HG02885 (cell line): ENCODE data around the gene MRPL43.
A peak's percentile ranks its signal among the peaks of the same experiment; 100 is the strongest.

Experiments
- ATAC-seq: cut with Tn5 transposase; IDR thresholded peaks from one replicate; pipeline ENCODE4 v1.9.1; 2021; ENCODE audit warnings: mild to moderate bottlenecking; ENCODE audit not compliant: unreplicated experiment, poor library complexity

MRPL43 gene

GRCh38 chr10:101005869-101006567, 18.7 kb upstream of the MRPL43 start:
- ATAC-seq, result no peak

DNA sequence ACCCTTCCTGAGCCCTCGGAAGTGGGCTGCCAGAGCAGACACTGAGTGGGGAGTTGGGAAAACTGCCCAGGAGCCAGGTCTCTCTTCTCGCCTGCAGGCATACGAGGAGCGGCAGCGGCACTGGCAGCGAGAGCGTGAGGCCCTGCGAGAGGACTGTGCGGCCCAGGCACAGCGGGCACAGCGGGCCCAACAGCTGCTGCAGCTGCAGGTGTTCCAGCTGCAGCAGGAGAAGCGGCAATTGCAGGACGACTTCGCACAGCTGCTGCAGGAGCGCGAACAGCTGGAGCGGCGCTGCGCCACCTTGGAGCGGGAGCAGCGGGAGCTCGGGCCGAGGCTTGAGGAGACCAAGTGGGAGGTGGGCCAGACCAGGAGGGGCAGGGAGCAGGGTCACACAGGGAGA, 18.1 kb upstream of the MRPL43 start:
- no peak for ATAC-seq

- no peak for ATAC-seq
Observed at GRCh38 chr10:101003639-101004206, 16.4 kb upstream of the MRPL43 start.

DNA sequence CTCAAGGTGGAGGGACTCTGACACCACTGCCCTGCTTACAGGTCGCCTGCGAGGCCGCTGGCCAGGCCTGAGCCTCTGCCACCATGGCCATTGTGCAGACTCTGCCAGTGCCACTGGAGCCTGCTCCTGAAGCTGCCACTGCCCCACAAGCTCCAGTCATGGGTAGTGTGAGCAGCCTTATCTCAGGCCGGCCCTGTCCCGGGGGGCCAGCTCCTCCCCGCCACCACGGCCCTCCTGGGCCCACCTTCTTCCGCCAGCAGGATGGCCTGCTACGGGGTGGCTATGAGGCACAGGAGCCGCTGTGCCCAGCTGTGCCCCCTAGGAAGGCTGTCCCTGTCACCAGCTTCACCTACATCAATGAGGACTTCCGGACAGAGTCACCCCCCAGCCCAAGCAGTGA, 15.2 kb upstream of the MRPL43 start:
- ATAC-seq, result no peak

GRCh38 chr10:101001659-101002035, 14.3 kb upstream of the MRPL43 start:
- no peak for ATAC-seq

DNA sequence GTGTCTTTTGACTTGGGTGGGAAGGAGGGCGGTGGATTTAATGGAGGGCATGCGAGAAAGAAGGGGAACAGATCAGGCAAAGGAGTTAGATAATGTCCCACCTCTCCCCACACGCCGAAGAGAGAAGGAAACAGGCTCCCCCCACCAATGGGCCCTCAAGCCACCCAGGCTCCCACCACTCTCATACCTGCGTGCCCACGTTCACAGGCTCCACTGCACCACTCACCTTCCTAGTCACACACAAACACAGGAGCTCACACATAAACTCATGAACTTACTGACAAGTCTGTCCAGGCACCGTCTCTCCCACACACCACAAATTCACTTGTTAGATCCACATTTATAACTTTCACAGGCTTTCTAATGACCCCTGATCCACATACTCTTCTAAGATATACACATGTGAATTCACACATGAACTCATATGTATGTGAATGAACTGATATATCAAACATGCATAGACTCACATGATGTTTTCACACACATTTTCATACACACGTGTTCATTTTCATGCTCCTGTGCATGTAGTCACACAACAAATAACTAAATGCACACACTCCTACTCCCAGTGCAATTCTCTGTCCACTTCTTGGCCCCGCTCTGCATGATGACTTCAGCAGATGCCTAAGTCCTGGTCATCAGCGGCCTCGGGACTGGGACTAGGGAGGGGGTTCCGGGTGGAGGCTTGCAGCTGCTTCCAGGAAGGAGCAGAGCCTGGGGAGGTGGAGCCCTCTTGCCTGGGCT, 13.8 kb upstream of the MRPL43 start:
- ATAC-seq, result no peak

- no peak for ATAC-seq
Observed at GRCh38 chr10:101000127-101000914, 13.0 kb upstream of the MRPL43 start.

DNA sequence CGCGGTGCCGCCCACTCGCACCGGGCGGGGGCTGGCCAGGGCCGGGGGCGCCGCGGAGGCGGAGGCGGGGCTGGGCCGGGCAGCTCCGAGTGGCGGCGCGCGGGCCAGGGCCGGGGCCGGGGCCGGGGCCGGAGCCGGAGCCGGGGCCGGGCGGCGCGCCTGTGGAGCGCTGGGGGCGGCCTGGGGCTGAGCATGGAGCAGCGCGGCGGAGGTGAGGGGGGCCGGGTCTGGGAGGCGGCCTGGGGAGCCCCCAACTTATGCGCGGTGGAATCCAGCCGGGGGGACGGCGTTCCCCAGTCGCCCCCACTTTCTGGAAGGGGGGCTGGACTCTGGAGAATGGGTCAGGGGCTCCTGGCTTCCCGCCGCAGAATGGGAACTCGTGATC, 12.4 kb upstream of the MRPL43 start, which contains the start of gene LZTS2:
Gene LZTS2, plus strand, starts transcription at position 67 of the 385 bp plus-strand sequence. CDS start 2,731 bp downstream, outside the sequence.
- no peak for ATAC-seq

DNA sequence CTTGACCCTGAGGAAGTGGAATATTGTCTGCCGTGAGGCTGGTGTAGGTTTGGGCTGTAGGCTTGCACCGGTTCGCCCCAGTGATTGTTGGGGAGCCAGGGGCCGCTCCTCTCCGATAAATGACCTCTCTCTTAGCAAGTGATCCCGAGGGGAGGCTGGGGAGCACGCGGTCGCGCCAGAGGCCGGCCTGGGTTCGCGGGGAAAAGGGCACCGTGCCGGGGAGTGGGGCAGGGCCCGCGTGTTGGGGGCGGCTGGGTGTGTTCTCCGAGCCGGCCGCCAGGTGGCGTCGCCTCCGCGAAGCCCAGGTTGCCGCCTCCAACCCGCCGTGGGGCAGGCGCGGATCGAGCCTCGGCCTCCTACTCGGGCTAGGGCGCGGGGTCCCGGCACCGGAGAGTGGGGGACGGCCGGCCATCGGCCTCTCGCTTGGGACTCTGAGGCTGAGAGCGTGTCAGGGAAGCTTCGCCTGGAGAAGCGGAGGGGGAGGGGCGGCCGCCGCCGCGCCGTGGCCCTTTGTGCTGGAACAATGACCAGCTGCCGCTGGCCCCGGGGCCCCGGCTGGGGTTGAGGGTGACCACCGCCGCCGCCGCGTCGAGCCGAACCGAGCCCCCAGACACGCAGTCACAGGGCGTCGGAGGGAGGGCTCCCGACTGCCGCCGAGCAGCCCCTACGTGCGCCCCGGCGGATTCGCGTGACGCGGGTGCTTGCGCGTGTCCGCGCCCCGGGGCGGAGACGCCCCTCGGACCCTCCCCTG, 11.9 kb upstream of the MRPL43 start:
- peak; percentile 59 for ATAC-seq

DNA sequence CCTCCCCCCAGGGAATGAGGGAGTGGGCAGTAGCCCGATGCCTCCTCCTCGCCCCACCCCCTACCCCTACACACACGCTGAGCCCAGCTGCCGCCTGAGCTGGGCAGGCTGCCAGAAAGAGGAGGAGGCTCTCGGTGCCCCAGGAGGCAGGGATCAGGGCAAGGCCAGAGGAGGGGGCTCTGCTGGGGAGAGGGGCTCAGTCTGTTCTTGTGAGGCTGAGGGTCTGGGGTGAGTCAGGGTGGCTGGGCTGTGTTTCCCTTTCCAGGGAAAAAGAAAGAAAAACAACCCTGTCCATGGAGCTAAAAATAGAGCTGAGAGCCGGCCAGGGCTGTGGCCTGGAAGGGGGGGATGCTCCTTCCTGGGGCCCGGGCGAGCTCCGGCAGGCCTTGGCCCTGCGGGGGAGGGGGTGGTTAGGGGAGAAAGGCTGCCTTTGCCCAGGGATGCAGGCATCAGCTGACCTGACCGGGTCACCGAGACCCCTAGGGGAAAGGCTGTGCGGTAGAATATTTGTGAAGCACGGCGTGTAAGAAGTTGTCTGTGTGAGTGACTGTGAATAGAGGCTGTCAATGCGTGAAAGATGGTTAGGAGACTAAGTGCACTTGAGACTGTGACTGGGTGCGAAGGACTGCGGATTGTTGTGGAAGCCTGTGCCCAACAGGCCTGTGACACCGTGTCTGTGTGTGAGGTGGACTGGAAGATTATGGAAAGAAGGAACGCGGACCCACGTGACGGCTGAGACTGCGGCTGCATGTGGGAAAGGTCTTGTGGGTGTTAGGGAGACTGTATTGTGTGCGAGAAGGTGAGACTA, 11.1 kb upstream of the MRPL43 start:
- peak; percentile 25 for ATAC-seq

DNA sequence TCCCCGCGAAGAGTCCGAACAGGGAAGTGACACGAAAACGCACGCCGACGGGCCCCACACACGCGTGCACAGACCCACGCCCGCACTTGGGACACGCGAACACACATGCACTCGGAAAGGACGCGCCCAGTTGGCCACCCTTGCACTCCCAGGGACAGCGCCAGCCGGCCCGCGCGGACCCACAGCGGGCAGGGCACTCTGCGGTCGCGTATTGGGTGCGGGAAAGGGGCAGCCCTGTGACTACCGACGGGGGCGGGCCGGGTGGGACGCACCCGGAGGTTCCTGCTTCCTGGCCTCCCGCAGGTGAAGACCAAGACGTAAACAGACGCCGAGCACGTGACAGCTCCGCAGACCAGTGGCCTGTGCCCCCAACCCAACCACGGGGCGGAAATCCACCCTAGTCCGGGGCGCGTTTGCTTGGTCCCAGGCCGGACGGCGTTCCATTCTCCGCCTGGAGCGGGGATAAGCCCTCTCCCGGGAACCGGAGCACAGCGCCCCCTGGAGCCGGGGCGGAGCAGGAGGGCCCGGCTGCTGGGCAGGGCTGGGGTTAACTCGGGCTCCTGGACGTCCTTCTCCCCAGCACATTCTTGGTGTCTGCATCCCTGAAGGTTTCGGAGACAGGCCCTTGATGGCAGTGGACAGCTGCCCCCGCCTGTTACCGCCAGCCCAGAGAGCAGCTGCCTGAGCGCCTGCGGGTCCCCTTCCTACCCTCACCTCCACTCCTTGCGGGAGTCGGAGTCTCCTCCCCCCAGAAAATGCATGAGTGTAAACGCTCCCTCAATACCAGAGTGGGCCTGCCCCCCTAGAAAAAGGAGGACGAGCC, 10.3 kb upstream of the MRPL43 start:
- ATAC-seq, result peak; percentile 35

DNA sequence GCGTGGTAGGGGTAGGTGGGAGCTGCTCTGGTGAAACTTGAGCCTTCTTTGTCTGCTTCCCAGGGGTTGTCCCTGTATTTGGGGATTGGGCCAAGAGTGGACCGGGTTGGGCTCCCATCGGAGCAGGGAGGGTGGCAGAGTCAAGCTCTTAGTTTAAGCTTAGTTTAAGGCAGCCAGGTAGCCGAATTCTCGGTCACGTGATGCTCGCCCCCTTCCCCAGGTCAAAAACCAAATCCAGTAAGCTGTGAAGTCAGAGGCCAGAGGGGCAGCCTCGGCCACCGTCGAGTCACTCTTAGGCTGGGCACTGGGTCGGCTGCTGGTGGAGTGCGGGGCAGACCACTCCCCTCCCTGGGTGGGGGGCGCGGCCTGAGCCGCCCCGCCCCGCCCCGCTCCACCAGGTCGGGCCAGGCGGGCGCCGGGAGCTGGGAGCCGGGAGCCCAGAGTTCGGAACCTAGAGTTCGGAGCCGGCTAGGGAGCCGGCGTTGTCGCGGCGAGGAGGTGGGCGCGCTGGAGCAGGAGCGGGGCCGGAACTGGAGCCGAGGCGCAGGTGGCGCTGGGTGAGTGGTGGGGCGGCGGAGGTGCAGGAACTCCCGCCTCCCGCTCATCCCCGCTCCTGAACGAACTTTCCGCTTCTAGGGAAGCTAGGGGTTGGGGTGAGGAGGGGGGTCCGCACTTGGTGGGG, 9.5 kb upstream of the MRPL43 start:
- no peak for ATAC-seq

DNA sequence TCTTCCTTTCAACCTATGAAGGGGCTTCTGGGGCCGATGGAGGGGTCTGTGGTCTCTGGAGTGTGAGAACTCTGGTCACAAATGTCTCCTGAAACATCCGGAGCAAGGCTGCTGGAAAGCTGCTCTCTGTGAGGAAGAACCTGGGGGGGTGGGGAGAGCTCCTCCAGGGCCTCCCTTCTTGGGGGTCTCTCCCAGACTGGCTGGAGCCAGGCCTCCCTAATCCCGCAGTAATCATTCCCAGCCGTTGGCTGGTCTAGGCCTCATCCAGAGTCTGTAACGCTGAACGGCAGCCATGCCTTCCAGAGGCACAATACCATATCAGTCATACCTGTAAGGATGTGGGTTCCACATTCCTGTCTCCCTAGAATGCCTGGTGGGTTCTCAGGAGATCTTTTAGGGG, 7.9 kb upstream of the MRPL43 start:
- ATAC-seq, result no peak

DNA sequence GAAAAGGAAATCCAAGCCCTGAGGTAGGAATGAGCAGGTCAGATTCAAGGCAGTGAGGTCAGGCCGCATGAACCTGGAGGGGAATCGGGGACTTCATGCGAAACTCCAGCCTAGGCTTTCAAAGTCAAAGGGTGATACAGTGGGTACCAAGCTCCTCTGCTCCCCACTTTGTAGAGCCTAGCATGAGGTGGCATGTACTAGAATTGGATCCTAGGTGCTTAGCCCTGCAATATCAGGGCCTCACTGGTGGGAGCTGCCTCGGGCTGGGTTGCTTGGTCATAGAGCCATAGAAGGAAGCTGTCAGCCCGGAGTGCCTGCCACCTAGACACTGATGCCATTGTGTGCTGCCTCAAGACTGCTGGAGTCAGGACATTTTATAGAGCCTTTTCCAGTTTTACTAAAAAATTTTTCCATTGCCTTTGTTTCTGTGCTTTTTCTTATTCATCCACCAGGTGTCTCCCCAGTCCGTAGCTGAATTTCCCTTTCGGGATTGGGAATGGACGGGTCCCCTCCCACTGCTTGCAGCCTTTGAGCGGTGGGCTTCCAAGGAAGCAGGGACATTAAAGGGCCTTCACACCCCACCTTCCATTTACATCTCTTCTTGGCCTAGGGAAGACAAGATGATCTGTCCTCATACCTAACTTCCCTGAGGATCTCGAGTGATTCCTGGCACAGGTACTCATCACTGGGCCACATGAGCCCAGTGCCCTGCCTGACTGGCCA, 6.8 kb upstream of the MRPL43 start:
- ATAC-seq, result no peak

DNA sequence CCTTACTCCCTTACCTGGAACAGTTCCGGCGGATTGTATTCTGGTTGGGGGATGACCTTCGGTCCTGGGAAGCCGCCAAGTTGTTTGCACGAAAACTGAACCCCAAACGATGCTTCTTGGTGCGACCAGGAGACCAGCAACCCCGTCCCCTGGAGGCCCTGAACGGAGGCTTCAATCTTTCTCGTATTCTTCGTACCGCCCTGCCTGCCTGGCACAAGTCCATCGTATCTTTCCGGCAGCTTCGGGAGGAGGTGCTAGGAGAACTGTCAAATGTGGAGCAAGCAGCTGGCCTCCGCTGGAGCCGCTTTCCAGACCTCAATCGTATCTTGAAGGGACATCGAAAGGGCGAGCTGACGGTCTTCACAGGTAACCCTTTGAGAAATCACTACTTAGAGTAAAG, 1.8 kb upstream of the MRPL43 start:
- ATAC-seq, result no peak

GRCh38 chr10:100988166-100988565, 869 bp upstream of the MRPL43 start:
- ATAC-seq, result no peak

DNA sequence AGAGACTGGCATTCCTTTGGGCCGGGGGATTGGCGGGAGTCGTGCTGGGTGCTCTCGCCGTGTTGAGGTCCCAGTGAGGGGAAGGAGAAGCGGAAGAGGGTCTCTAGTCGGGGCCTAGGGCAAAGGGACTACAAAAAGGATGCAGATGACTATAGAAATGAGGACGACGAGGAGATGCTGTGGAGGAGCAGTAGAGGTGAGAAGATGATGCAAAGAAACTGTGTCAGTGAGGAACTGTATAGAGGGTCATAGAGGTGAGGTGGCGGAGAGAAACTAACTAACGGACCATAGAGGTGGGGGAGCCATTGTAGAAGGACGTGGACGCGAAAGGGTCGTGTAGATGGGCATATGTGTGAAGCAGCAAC, 370 bp upstream of the MRPL43 start:
- ATAC-seq, result no peak

DNA sequence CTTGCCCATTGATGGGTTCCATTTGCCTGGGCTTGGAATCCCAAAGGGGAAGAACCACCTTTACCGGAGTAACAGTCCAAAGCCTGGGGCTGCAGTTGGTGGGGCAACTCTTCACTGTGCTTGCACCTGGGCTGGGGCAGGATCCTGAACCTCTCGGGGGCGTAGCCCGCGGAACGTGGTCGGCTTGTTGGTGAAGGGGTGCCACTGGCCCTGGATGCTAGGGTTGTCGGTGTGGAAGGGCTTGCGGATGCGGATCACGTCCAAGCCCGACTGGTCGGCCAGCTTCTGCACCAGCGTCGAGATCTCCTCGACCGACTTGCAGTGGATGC, 710 bp downstream of the MRPL43 start:
- no peak for ATAC-seq
